Natural killer cell (primary cell): ENCODE data around the gene ABHD16A. TPM values are rescaled to one million over a fixed set of nuclear protein-coding genes. Genes with fewer than 3 reads are reported as not detected.

ENCODE experiments used
- ATAC-seq, 3 donors: fragments of 150-1000 bp in 2 of 3; fragments of 200-7000 bp in 1 of 3; cut with Tn5 transposase; 1 replicate in 1 of 3; 2 replicates in 2 of 3; pipeline ENCODE4 v1.10.0; 2021; ENCODE audit warnings: mild to moderate bottlenecking in 2 of 3, moderate library complexity in 2 of 3
- DNase-seq, 2 donors: peaks; one replicate each; pipeline versions ENCODE4 v3.0.0 to v3.0.0-alpha.2; 2013 to 2021; ENCODE audit warnings: mixed read lengths in 1 of 2
- H3K27ac ChIP-seq: one replicate; pipeline ENCODE4 v1.5.1; 2013; ENCODE audit warnings: mild to moderate bottlenecking, low read length
- H3K27me3 ChIP-seq: one replicate; pipeline ENCODE4 v1.6.1; 2013; ENCODE audit warnings: low read length; ENCODE audit not compliant: control insufficient read depth, insufficient read depth
- H3K36me3 ChIP-seq: one replicate; pipeline ENCODE4 v1.6.1; 2013; ENCODE audit warnings: low read length; ENCODE audit not compliant: control insufficient read depth, insufficient read depth
- H3K4me1 ChIP-seq: one replicate; pipeline ENCODE4 v1.6.1; 2013; ENCODE audit warnings: low read length; ENCODE audit not compliant: control insufficient read depth, insufficient read depth
- H3K4me3 ChIP-seq: one replicate; pipeline ENCODE4 v1.5.1; 2013; ENCODE audit warnings: low read length
- H3K9me3 ChIP-seq: one replicate; pipeline ENCODE4 v1.6.1; 2013; ENCODE audit warnings: low read length; ENCODE audit not compliant: control insufficient read depth, insufficient read depth
- H3K27ac Mint-ChIP-seq, 2 donors: one replicate each; pipeline ENCODE4 v1.8.0; 2022; ENCODE audit warnings: mild to moderate bottlenecking in 2 of 2, mixed read lengths in 2 of 2, moderate library complexity in 1 of 2
- H3K27me3 Mint-ChIP-seq, 2 donors: one replicate each; pipeline ENCODE4 v1.8.0; 2022; ENCODE audit warnings: low read depth in 2 of 2, mixed read lengths in 2 of 2
- H3K36me3 Mint-ChIP-seq: one replicate; pipeline ENCODE4 v1.8.0; 2022; ENCODE audit warnings: mixed read lengths
- H3K4me1 Mint-ChIP-seq, 2 donors: one replicate each; pipeline ENCODE4 v1.8.0; 2022; ENCODE audit warnings: mixed read lengths in 2 of 2
- H3K4me3 Mint-ChIP-seq: one replicate; pipeline ENCODE4 v1.8.0; 2022; ENCODE audit warnings: mild to moderate bottlenecking, moderate library complexity, mixed read lengths
- H3K9me3 Mint-ChIP-seq, 2 donors: one replicate each; pipeline ENCODE4 v1.8.0; 2022; ENCODE audit warnings: mixed read lengths in 2 of 2
- CTCF ChIP-seq: fragments of 200-600 bp; IDR thresholded peaks from one replicate; pipeline ENCODE4 v1.8.0; 2022; ENCODE audit warnings: antibody characterized with exemption
- whole genome bisulfite sequencing: methylation state at CpG from one replicate; pipeline ENCODE4 v1.1.7; 2013; ENCODE audit warnings: missing lambda C conversion rate; ENCODE audit not compliant: insufficient coverage; 5-methylcytosine and 5-hydroxymethylcytosine counted together
- intact Hi-C: fragments of 100-400 bp; cut with micrococcal nuclease; formaldehyde crosslinking; loops from one replicate; pipeline ENCODE4 v1.14.2; 2022
- total RNA-seq, 4 donors: library from RNA; stranded (reverse); fragments of 120-200 nt in 1 of 4; gene quantifications; one replicate each; pipeline versions ENCODE4 v1.2.3 to v1.2.4, GENCODE V29; 2013 to 2022

ABHD16A gene
- total RNA-seq, 3 donors from 2014 or later (not counting 1 experiment from before 2014, with no cell fraction given): 92.0 to 97.6 (median 94.2) TPM

- WGBS: 87% methylated on average over 6 of the region's 6 CpGs
- Mint-ChIP-seq H3K4me1 (peaks cover 0 to 15% of the 10 kb centered on the region in 2 donors), H3K27me3 (no peaks in the 10 kb centered on the region), H3K36me3 (no peaks in the 10 kb centered on the region), H3K9me3 (no peaks in the 10 kb centered on the region), H3K27ac (no peak overlapping the region), H3K4me3 (no peak overlapping the region)
- Histone ChIP-seq H3K27ac (no peak overlapping the region), H3K4me1 (no peaks in the 10 kb centered on the region), H3K27me3 (no peaks in the 10 kb centered on the region), H3K9me3 (no peaks in the 10 kb centered on the region), H3K4me3 (no peak overlapping the region), H3K36me3 (peaks cover 73% of the 10 kb centered on the region)
- no peak for DNase-seq
- ATAC-seq: no peak
- TF ChIP-seq CTCF: no peak
- intact Hi-C loops: no loop called here
These were observed 9.6 kb downstream of the ABHD16A start for GRCh38 chr6:31693535-31693934.

- H3K4me3 ChIP-seq: no peak overlapping the region
- no peak for TF ChIP-seq CTCF
- Mint-ChIP-seq H3K27ac (no peak overlapping the region), H3K27me3 (no peaks in the 10 kb centered on the region), H3K36me3 (no peaks in the 10 kb centered on the region), H3K4me3 (no peak overlapping the region), H3K9me3 (no peaks in the 10 kb centered on the region), H3K4me1 (peaks cover 0 to 16% of the 10 kb centered on the region in 2 donors)
- no peaks in the 10 kb centered on the region for H3K4me1 ChIP-seq
- no peaks in the 10 kb centered on the region for H3K9me3 ChIP-seq
- H3K27ac ChIP-seq: no peak overlapping the region
- no peaks in the 10 kb centered on the region for H3K27me3 ChIP-seq
- DNase-seq (no peak), ATAC-seq (no peak)
- H3K36me3 ChIP-seq: peaks cover 79% of the 10 kb centered on the region
- 95% methylated on average over 9 of the region's 9 CpGs for WGBS
- intact Hi-C loops: no loop called here
These were observed 10.2 kb downstream of the ABHD16A start for GRCh38 chr6:31692886-31693285.

- Mint-ChIP-seq H3K27ac (no peak overlapping the region), H3K4me3 (no peak overlapping the region), H3K36me3 (no peaks in the 10 kb centered on the region), H3K27me3 (no peaks in the 10 kb centered on the region), H3K9me3 (no peaks in the 10 kb centered on the region), H3K4me1 (peaks cover 0 to 13% of the 10 kb centered on the region in 2 donors)
- H3K27me3 ChIP-seq: no peaks in the 10 kb centered on the region
- no peak overlapping the region for H3K4me3 ChIP-seq
- no peak for TF ChIP-seq CTCF
- H3K36me3 ChIP-seq: peaks cover 80% of the 10 kb centered on the region
- WGBS: 98% methylated on average over 4 of the region's 4 CpGs
- DNase-seq (no peak), ATAC-seq (no peak)
- intact Hi-C loops: no loop called here
- no peak overlapping the region for H3K27ac ChIP-seq
- no peaks in the 10 kb centered on the region for H3K9me3 ChIP-seq
- H3K4me1 ChIP-seq: no peaks in the 10 kb centered on the region
These were observed 10.8 kb downstream of the ABHD16A start for GRCh38 chr6:31692353-31692752.

GRCh38 chr6:31691564-31692108, 11.5 kb downstream of the ABHD16A start:
- no peaks in the 10 kb centered on the region for H3K9me3 ChIP-seq
- Mint-ChIP-seq H3K4me1 (peaks cover 0 to 7% of the 10 kb centered on the region in 2 donors), H3K27ac (no peak overlapping the region), H3K4me3 (no peak overlapping the region), H3K36me3 (no peaks in the 10 kb centered on the region), H3K9me3 (no peaks in the 10 kb centered on the region), H3K27me3 (no peaks in the 10 kb centered on the region)
- H3K36me3 ChIP-seq: peaks cover 81% of the 10 kb centered on the region
- no peaks in the 10 kb centered on the region for H3K27me3 ChIP-seq
- H3K4me1 ChIP-seq: no peaks in the 10 kb centered on the region
- no peak for DNase-seq
- H3K4me3 ChIP-seq: no peak overlapping the region
- 97% methylated on average over 11 of the region's 12 CpGs for WGBS
- intact Hi-C loops: no loop called here
- TF ChIP-seq CTCF: no peak
- no peak overlapping the region for H3K27ac ChIP-seq
- no peak for ATAC-seq
